ENCODE measurements around the gene RND3.
A peak's percentile ranks its signal among the peaks of the same experiment; 100 is the strongest.

Gene RND3

DNA sequence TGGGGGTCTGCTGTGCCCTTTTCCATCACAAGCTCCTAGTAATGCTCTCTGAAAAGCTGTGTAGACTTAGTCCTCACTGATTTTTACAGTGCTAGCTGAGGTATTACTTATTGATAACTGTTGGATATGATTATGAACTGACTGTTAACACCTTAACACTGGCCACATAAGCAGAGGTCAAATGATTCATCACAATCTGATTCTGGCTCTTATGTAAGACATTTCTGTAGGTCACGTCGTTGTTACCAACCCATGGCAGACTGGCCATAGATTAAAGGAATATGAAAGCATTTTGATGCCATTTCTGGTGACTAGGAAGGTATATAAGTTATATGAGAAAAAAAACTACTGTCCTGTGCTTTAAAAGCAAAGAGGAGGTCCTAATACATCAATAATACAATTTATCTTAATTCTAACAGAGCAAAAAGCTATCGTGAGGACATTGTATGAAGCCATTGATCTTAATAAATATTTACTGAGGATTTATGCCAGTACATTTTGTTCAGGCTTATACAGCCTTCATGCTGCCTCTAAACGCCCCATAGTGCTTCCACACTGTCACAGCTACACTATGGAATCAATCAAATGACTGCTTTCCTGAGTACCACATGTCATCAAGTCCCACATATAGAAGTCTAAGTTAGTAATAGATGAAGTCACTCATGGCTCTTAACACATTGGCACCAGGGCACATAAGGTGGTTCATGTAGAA is 6.9 kb upstream of the RND3 start:
- no peak for DNase-seq (ENCODE audit: low read depth in 3 of 3)

DNA sequence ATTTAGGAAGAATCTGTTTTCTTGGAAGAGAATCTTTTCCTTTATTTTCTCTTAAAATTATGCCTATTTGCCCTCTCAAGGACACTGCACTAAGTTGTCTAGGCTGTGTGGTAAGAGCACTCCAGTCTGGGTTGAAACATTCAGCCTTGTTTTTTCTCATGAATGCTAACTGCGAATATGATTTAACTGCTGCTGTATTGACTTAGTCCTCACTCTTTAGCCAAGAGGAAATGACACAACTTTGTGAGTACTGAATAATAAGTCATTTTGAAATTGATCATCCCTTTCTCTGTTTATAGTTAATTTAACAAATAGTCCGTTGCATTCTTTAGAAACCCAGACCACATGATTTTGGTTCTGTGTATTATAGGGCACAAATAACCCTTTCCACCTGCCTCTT is 4.5 kb upstream of the RND3 start:
- no peak for DNase-seq (ENCODE audit: low read depth in 3 of 3)

DNA sequence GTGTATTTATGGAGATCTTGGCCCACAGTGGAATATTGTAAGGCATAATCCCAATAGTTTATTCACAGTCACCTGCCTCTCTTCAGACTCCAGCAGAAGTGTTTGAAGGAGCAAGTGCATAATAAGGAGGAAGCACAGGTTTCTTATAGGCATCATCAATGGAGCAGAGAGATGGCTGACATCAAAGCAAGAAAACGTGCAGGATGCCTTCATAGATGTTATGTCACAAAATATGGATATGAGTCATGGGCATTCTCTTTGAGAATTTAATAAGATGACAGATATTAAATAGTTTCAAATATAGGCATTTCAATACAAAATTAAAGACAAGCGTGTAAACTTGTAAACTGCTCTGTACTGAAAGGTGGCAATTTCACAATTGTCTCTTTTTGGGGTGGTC is 4.0 kb upstream of the RND3 start:
- no peak for DNase-seq (ENCODE audit: low read depth in 3 of 3)

DNA sequence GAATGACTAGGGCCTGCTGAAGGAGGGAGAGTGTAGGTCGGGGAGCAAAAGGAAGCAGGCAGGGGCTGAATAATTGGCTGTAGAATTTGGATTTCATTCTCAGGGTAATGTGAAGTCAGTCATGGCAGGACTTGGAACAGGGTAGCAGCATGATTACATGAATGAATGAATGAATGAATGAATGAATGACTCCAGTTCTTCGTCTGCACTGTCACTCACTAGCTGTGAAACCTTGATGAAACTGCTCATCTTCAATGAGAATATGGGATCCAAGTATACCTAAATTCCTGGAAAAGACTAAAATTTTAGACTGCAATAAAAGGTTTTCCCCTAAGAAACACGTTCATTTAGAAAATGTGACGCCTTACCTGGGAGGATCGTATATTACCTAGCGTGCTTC is 3.0 kb upstream of the RND3 start:
- no peak for DNase-seq (ENCODE audit: low read depth in 3 of 3)

DNA sequence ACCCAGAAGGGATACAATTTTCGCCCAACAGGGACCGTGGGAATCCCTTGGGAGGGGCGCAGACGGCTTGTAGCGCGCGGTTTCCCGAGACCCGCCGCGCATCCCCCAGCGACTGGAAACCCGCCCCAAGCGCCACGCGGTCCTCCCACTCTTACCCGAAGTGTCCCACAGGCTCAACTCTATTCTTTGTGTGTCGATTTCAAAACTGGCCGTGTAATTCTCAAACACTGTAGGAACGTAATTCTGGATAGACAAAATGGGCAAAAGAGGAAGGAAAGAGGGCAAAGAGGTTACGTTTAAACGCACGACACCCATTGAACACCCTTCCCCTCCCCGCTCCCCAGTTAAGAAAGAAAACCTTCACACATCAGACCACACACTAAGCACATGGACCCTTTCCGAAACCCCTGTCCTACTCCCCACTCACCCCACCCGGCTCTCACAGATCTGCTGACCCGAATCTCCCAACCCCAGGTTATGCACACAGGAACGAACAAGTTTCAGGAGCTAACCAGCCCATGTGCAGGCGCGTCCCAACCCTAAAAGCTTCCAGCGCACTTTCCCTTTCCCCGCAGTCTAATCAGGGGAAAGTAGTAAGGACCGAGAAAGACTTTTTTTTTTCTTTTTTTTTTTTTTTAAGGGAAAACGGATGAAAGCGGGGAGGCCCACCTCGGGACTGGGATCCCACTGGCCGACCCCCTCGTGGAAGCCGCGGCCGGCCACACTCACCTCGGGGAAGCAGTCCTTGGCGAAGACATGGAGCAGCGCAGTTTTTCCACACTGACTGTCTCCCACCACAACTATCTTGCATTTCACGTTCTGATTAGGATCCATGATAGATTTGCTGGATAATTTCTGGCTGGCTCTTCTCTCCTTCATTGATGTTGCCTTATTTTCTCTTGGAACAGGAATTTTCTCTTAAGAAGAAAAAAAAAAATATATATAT is 655 bp downstream of the RND3 start:
- DNase-seq (ENCODE audit: low read depth in 3 of 3): no peak

DNA sequence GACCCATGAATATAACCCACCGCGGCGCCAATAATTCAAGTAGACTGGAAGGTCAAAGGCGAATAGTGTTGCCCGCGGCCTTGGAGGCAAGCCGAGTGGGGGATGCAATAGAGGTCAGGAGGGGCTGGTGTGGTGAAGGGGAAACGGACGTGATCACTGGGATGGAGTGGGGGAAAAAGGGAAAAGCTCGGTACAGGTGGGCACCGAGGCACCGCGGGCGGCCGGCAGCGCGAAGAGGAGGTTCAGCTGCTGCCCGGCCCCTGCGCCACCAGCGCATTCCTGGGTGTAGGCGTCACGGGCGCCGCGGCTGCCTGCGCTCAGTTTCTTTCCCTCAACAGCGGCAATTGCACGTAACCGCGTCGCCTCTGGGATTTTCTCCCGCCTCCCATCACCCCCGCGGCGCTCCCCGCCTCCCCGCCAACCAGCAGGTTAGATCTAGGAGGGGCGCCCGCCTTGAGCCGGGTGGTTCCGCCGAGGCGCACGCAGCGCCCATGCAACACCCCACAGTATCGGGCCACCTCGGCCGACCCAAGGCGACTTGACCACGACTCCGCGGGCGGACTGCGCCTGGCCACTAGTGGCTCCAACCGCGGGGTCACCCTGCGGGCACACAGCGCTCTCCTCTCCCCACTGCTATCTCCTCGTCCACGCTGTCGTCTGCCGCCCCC is 1.5 kb downstream of the RND3 start:
- no peak for DNase-seq (ENCODE audit: low read depth in 3 of 3)

DNA sequence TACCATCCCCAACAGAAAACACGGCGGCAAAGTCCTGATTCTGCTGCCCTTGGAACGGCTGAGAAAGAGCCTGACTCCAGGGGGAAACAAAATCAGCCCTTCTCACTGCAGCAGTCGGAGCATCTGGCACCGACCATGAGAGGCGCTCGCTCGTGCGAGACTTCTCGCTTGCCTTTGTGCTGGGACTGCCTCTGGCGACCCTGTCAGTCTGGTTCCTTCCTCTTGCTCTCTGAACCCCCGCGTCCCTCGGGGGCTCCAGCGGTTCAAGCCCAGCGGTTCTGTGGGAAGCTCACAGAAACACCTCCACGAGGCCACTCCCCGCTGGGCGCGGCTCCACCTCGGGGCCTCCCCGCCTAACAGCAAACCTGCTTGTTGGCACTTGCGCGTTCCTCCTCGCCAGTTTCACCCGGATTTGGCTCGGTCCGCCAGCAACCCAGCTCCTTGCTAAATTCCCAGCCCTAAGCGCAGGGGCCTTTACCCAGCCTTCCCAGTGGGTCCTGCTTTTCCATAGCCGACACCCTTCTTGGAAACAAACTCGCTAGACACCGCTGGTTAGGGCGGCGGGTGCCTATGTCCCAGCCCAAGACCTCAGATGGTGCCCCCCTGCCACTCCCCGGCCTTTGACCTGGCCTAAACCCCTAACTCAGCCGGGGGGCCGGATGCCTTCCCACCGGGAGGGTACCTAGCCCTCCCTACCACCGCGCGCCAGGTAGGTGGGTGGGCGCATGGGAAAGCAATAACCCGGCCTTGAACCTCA is 2.2 kb downstream of the RND3 start:
- DNase-seq (ENCODE audit: low read depth in 3 of 3): peak in 1 of 3 experiments; percentile 8

DNA sequence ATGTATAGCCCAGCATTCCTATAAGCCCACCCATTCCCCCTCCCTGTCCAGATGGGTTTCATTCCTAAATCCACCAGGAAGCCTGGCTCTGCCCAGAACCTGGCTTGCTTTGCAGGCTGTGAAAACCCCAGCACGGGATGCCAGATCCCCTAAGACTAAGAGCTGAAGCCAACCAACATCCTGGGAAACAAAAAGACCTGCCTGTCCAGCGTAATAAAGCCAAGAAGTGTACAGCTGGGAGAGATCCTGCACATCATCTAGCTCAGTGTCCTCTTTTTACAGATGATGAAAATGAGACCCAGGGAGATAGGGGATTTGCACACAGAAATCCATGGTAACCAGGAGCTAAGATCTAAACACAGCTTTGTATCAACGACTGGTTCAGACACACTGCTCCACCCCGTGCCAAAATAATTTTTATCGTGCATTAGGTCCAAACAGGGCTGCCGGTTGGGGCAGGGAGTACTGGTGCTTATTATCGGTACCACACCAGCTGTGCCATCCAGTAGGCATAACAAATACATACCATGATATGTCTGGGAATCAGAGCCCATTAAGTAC is 2.9 kb downstream of the RND3 start:
- DNase-seq (ENCODE audit: low read depth in 3 of 3): no peak

DNA sequence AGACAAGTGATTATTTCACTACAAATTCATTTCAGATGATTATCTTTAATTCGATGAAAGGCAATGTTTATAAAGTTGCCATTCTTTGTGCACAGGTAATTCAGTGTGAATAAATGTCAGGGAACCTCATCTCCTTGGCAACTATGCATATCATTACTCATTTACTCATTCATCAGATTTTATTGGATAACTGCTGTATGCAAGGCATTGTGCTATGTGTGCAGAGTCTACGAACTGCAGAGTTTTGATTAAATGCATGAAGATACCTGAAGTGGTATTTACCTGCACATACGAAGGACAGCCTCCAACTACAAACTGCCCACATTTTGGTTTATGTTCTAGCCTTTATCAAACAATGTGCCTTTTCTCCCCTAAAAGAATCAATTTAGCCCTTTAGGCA is 3.5 kb downstream of the RND3 start:
- no peak for DNase-seq (ENCODE audit: low read depth in 3 of 3)

DNA sequence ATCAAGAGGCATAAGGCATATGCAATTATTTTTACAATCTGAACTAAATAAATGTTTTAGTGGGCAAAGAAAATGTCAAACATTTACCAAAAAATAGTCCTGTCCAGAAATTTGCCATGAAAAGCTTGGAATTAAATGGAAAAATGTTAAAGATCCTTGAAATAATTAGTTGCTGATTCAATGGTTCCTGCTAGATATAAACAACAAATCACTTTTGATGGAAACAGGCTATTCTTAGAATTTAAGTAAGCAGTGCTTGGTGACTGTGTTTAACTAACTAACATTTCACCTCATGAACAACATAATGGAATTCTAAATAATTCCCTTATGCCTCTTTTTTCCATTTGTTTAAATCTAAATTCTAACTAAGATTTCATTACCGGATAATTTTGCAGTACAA is 3.9 kb downstream of the RND3 start:
- DNase-seq (ENCODE audit: low read depth in 3 of 3): no peak

DNA sequence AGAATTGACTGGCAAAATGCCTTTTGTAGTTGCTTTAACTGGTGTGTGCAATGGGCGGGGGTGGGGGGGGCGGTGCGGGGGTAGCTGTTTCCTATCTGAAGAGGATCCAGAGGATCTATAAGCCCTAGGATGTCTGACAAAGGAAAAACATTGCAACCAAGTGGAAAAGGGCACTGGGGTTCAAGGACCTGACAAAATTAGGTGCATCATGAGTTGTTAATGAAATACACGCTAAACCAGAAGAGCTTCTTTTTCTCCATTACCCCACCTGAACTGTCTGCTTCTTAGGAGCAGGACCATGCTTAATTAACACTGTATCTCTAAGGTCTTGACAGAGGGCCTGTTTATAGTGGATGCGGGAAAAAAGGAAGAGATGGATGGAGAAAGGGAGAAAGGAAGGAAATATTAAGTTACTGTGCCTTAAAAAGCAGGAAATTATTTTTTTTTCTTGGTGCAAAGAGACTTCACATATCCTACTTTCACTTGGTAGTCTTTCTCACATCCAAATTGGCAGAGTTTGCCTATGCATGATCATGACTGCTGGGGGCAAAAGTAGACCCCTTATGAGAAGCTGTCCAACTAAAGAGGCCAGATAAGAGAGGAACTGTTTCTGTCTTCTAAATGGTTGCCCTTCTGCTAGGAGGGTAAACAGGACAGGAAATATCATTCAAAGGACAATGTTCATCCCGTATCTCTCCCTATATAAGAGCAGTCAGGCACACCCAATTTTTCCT is 4.6 kb downstream of the RND3 start:
- no peak for DNase-seq (ENCODE audit: low read depth in 3 of 3)

DNA sequence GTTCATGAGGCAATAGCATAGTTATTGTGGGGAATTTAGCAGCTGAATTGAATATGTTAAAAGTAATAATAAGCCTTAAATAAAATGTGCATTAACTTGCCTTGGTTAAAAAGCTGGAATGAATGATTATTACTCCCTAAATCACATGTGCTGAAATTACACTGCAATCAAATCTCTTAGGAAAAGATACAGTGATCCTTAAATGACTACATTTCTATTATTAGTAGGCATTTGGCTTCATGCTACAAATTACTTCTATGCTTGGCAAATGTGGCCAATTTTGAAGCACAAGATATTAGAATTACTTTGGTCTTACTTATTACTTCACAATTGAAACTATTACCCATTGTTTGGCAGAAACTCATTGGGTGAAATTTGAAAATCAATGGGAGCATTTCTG is 5.4 kb downstream of the RND3 start:
- no peak for DNase-seq (ENCODE audit: low read depth in 3 of 3)

DNA sequence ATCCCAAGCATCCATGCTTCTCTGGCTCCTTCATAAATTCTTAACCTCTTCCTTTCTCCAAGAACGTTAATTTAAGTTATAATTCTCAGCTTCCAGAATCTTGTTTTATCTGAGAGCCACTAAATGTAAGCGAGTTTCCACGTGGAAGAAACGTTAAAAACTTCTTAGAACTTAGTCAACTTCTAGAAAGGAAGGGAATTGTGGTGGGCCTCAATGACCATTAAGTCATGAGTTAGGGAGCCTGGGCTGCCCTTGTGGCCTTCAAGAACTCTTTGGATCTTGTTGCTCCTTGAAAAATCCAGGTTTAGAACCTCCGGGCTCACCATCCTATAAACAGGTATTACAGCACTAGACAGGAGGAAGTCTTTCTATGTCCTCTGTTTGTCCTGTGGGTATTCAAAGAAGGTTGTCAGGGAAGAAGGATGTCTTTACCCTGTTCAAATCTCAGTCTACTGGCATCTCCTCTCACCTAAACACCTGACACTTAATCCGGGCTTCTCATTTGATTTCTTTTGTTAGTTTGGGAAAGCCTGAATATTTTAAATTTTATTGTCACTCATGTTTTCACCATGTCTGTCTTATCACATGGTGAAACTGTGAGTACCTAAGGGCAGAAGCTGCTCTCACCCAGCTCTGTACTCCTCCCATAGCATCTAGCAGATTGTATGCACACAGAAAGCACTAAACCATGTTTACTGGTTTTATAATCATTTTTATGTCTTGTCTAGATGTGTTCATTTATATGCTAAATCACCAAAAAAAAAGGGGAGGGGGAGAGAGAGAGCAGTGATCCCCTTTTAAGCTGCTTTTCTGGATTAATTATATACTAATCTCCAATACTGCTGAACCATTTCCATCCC is 6.3 kb downstream of the RND3 start:
- no peak for DNase-seq (ENCODE audit: low read depth in 3 of 3)

DNA sequence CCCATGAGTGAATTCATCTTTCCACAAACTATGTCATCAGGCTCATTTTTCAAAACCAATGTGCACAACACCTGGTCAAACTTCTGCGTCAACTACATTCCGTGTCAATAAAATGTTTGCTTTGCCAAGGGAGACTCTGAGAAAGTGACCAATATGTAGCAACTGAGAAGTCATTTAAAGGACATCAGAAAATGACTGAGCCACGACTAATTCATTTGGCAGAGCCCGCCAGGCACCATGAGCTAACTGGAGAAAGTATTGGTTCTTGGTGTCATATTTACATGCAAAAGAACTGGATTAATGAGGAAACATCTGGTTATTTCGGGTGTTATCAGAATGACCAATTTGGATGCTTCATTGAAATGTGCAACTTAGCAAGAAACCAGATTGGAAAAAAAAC is 7.2 kb downstream of the RND3 start:
- DNase-seq (ENCODE audit: low read depth in 3 of 3): no peak

DNA sequence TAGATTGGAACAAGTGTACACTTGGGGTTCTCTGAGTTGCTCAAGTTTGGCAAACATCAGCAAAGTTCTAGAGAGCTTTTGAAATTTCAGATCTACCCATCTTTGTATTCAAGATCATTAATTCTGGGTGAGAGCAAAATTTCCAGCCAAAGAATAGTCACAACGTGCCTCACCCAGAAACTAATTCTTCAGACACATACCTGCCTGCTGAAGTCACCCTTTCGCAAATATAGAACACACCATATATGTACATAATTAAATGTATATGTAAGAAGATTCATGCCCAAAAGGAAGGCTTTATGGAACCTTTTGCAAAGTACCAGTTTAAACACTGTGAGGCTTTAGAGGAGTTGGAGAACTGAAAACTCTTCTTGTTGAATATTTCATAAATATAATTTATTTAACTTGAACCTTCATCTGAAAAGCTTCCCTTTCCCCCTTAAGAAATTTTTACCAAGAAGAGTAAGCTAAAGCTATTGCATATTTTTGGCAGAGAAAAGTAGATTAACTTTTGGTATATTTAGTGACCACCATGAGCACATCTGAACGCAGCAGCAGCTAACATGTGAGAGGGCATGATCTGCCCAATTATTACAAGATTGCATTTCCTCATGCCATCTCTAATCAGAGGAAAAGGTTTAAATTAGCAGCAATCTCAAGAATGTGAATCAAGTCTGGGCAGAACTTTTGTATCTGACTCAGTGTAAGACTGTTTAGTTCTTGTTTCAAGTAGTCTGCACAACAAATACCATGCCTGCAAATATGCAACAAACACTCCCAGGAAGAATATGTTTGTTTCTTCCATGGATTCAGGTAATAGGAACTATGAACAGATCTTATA is 8.2 kb downstream of the RND3 start:
- DNase-seq (ENCODE audit: low read depth in 3 of 3): no peak

DNA sequence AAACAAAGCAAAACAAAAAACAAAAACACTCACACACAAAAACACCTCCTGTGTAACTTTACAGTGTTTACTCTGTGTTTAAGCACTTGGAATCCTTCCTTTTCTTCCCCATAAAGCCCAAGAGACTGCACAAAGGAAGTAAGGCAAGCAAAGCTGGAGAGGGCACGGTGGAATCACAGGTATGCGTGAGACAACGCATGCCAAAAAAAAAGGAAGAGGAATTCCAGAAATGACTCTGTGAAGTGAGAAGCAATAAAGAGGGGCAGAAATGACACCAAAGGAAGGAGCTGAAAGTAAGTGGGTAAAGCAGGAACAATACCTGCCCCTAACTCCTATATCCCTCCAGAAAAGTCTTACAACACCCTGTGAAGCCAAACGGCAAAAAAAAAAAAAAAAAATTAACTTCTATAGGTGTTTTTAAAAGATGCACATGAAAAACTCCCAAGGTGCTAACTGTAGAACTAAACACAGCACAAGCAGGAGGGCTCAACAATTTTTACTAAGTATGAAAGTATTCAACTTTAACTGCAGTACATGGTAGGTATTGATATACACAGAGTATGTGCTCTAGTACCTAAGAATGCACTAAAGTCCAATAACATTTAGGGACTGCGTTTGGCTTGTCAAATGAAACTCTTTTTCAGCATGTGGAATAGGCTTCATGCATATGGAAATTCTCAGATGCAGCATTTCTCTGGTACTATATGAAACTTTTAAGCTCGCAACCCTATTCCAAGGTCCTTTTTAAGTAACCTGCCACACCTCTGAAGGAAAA is 9.1 kb downstream of the RND3 start:
- DNase-seq (ENCODE audit: low read depth in 3 of 3): no peak

DNA sequence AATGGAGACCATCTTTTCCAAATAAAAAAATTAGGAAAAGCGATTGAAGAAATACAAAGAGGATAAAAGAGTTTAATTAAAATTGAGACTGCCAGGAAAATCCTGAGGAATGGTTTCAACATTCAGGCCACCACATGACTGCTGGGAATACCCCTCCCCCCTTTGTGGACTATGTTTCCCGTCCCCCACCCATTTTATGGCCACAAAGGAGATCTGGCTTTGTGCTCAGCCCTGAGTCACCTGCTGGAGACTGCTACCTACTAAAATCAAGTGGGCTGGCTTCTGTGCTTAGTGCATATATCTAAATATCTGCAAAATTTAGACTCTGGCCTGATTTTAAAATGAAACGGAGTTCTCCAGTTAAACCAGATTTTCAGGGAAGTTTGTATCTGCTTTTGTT is 10.1 kb downstream of the RND3 start:
- no peak for DNase-seq (ENCODE audit: low read depth in 3 of 3)

DNA sequence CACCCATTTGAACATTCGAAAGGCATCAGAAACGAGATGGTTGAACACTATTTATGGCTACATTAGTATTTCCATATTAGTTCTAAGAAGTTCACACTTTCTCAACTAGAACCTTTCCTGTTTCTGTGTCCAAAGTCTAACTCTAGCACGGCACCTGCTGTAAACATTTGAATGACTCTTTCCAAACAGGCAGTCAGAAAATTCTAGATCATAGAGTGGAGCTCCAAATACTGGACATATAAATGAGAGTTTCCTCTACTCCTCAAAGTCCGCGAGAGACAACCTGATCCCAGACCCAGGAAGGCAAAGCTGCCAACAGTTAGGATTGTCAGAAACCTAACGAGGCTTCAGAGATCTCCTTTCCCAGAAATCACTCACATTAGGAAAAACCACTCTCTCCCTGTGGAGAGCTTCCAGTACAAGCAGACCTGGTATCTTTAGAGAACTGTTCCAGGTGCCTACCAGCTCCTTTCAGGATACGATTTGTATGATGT is 10.6 kb downstream of the RND3 start:
- DNase-seq (ENCODE audit: low read depth in 3 of 3): no peak

All from stimulated activated CD4-positive, alpha-beta T cell treated with anti-CD3 and anti-CD28 coated beads, TNF-alpha, amount 100 ng/mL, for 24 hours (primary cell).